ENCODE results near the gene FBLN7.

GRCh38 chr2:112194028-112194427 is 55.8 kb downstream of the FBLN7 start:
- TF ChIP-seq CTCF (conservative IDR thresholded peaks at IDR 0.05): no peak
- no peak for TF ChIP-seq EZH2 (IDR thresholded peaks at IDR 0.05; ENCODE audit: low read depth)

Data from PC-9 (cell line).